ENCODE results near the gene HSPA9. TPM values are rescaled to one million over a fixed set of nuclear protein-coding genes. Genes with fewer than 3 reads are reported as not detected.

HSPA9 gene
- total and polyA plus RNA-seq, 2 of the 13 experiments (the other 11 are each of a cell fraction or from before 2014, with no cell fraction given) = 165 to 478 TPM

- peaks cover 40% of the 10 kb centered on the region for H3K4me1 ChIP-seq (ENCODE audit: insufficient read depth, low read length)
- no peaks in the 10 kb centered on the region for H3K9me3 ChIP-seq (ENCODE audit: low read length)
- ChIA-PET POLR2A (no interaction called here), CTCF (ENCODE audit: low intra/inter-chr PET ratio, low total read pairs) (interaction anchor here (2.6 kb wide), 1 partner anchor 99 kb away, joined by 12 read pairs; no protein-coding TSS in a partner anchor)
- H3K79me2 ChIP-seq (ENCODE audit: insufficient read depth, low read length) = peaks cover 40% of the 10 kb centered on the region
- H3K27me3 ChIP-seq (ENCODE audit: control insufficient read depth in 1 of 2, insufficient read depth in 2 of 2, low read length in 2 of 2) = no peaks in the 10 kb centered on the region
- no peak for DNase-seq (ENCODE audit: low spot score)
- no peak for TF ChIP-seq SMYD3 (CRISPR knock-in tag; IDR thresholded peaks at IDR 0.05)
- TF ChIP-seq ZNF841 (CRISPR knock-in tag; IDR thresholded peaks at IDR 0.05; ENCODE audit: borderline replicate concordance) = no peak
- no peak for TF ChIP-seq HNRNPK (IDR thresholded peaks at IDR 0.05; ENCODE audit: low read depth, low read length, poor library complexity, severe bottlenecking)
- TF ChIP-seq GLMP (CRISPR knock-in tag; IDR thresholded peaks at IDR 0.05; ENCODE audit: borderline replicate concordance) = no peak
- TF ChIP-seq ETV5 (CRISPR knock-in tag; IDR thresholded peaks at IDR 0.05; ENCODE audit: borderline replicate concordance) = no peak
- no peak for TF ChIP-seq ZBTB2 (CRISPR knock-in tag; IDR thresholded peaks at IDR 0.05; ENCODE audit: low read depth)
- no peak for TF ChIP-seq ZNF317 (CRISPR knock-in tag; IDR thresholded peaks at IDR 0.05)
- no peak for TF ChIP-seq ZNF747 (CRISPR knock-in tag; IDR thresholded peaks at IDR 0.05; ENCODE audit: borderline replicate concordance)
- TF ChIP-seq ZNF136 (CRISPR knock-in tag; IDR thresholded peaks at IDR 0.05; ENCODE audit: low read depth) = no peak
- no peak for TF ChIP-seq GABPB1 (CRISPR knock-in tag; IDR thresholded peaks at IDR 0.05)
- peaks cover 0 to 3% of the 10 kb centered on the region in 2 experiments; a peak in 1 of 5 replicates for H3K36me3 ChIP-seq (replicated peaks in 1 of 2; ENCODE audit: control insufficient read depth in 1 of 2, insufficient read depth in 2 of 2, low read length in 2 of 2)
- in situ Hi-C loops (cut with HindIII; ENCODE audit: extremely low pct_ligation_motif_present, low pct_unique_long_range_greater_than_20kb) (no loop called here), intact Hi-C loops (cut with micrococcal nuclease; ENCODE audit: unreplicated experiment) (loop anchor here (10.0 kb wide), 1 partner anchor 215 kb away; the partner anchor contains the start of genes CDC25C and FAM53C)
- no peak overlapping the region for H3K9ac ChIP-seq (ENCODE audit: insufficient read depth, low read depth, low read length)
- 93% methylated on average over 5 of the region's 5 CpGs for WGBS (ENCODE audit: low lambda C conversion rate)
- ATAC-seq = no peak
- no peak overlapping the region for H2AFZ ChIP-seq (ENCODE audit: low read length)
- no peak overlapping the region for H3K4me2 ChIP-seq (ENCODE audit: low read depth, low read length)
- no peak overlapping the region for H3K4me3 ChIP-seq (replicated peaks in 1 of 3; ENCODE audit: insufficient read depth in 1 of 3, low read depth in 2 of 3, low read length in 3 of 3)
- FAIRE-seq = no peak
- BruUV-seq (replicated peaks) = no TSS peak
- H3K27ac ChIP-seq (ENCODE audit: extremely low read length, insufficient read depth, low read length) = no peak overlapping the region
- H4K20me1 ChIP-seq (ENCODE audit: insufficient read depth, low read length) = peaks cover 5% of the 10 kb centered on the region
Measured at GRCh38 chr5:138549414-138549813, 25.8 kb downstream of the HSPA9 start.
